ENCODE results near the gene BCDIN3D.

DNA sequence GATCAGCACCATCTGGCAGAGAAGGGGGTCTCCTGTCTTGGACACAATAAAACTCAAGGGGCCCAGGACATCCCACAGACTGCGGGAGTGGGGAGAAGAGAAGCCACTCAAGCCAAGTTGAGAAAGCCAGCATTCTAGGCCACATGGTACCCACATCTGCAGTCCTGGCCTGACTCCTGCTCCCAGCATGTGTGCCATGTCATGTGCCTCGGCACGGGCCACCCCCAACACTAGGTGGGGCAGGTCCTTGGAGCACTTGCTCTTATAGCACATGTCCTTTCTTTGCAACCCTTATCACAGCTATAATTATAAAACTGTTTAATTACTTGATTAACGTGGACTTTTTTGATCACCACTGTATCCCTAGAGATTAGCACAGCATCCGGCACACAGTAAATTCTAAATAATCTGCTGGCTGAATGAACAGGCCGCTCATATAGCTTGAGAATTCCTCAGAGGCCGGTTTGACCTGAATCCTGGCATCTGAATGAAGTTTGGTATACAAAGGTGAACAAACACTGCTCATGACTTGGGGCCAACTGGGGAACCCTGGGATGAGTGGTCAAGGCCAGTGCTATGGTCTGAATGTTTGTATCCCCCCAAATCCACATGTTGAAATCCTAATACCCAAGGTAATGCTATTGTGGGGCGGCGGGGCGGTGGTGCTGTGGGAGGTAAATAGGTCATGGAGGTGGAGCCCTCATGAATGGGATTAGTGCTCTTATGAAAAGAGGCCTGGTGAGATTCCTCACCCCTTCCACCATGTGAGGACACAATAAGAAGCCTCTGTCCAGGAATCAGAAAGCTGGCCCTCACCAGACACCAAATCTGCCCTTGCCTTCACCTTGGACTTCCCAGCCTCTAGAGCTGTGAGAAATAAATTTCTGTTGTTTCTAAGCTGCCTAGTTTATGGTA is 21.3 kb downstream of the BCDIN3D start:
- TF ChIP-seq FOXA1 (IDR thresholded peaks at IDR 0.05) (no peak), BHLHE40 (IDR thresholded peaks at IDR 0.05; ENCODE audit: borderline replicate concordance) (no peak), SP1 (IDR thresholded peaks at IDR 0.05) (no peak), FOXM1 (IDR thresholded peaks at IDR 0.05; ENCODE audit: borderline replicate concordance) (no peak), TARDBP (IDR thresholded peaks at IDR 0.05) (no peak), ELF4 (IDR thresholded peaks at IDR 0.05) (no peak)

Measured in HEK293T (cell line).